DND-41 (cell line): ENCODE results near the gene CHD6.

Experiments
- ATAC-seq: fragments of 200-7000 bp; cut with Tn5 transposase; 3 replicates; pipeline ENCODE4 v1.9.1; 2021; ENCODE audit warnings: low read depth; ENCODE audit not compliant: insufficient read depth
- DNase-seq: peaks from one replicate; pipeline ENCODE4 v3.0.0-alpha.2; 2020
- H2AFZ ChIP-seq: 2 replicates; pipeline ENCODE4 v1.6.0; 2012; ENCODE audit warnings: low read depth, low read length
- H3K27ac ChIP-seq: 2 replicates; pipeline ENCODE4 v1.5.1; 2012; ENCODE audit warnings: low read length, inconsistent platforms
- H3K27me3 ChIP-seq: fragments of 200-600 bp; sonication (generic); 2 replicates; pipeline ENCODE4 v1.6.0; 2012; ENCODE audit warnings: low read length, mild to moderate bottlenecking, inconsistent platforms; ENCODE audit not compliant: insufficient read depth, poor library complexity
- H3K36me3 ChIP-seq: 2 replicates; pipeline ENCODE4 v1.5.1; 2012; ENCODE audit warnings: low read length, inconsistent platforms; ENCODE audit not compliant: insufficient read depth
- H3K4me1 ChIP-seq: 2 replicates; pipeline ENCODE4 v1.5.1; 2012; ENCODE audit warnings: mild to moderate bottlenecking, low read length; ENCODE audit not compliant: insufficient read depth
- H3K4me2 ChIP-seq: 2 replicates; pipeline ENCODE4 v1.6.0; 2012; ENCODE audit warnings: mild to moderate bottlenecking, moderate library complexity, low read length, inconsistent platforms; ENCODE audit not compliant: insufficient read depth
- H3K4me3 ChIP-seq, 2 experiments: fragments of 200-600 bp in 1 of 2; shearing (Covaris generic) in 1 of 2; 2 replicates each; pipeline ENCODE4 v1.5.1; 2012 to 2016; ENCODE audit warnings: inconsistent platforms in 2 of 2, low read length in 2 of 2, mild to moderate bottlenecking in 2 of 2, low read depth in 1 of 2, moderate library complexity in 1 of 2
- H3K79me2 ChIP-seq: 2 replicates; pipeline ENCODE4 v1.6.0; 2012; ENCODE audit warnings: low read length, inconsistent platforms; ENCODE audit not compliant: insufficient read depth
- H3K9ac ChIP-seq: 2 replicates; pipeline ENCODE4 v1.6.0; 2012; ENCODE audit warnings: low read depth, mild to moderate bottlenecking, inconsistent platforms, low read length, moderate library complexity
- H3K9me3 ChIP-seq: 2 replicates; pipeline ENCODE4 v1.5.1; 2012; ENCODE audit warnings: low read length, moderate library complexity, mild to moderate bottlenecking, inconsistent platforms; ENCODE audit not compliant: insufficient read depth, severe bottlenecking
- H4K20me1 ChIP-seq: 2 replicates; pipeline ENCODE4 v1.6.0; 2012; ENCODE audit warnings: low read length; ENCODE audit not compliant: insufficient read depth
- CTCF ChIP-seq: IDR thresholded peaks from 2 replicates; pipeline ENCODE4 v1.5.1; 2012; ENCODE audit warnings: borderline replicate concordance, low read length, moderate library complexity, mild to moderate bottlenecking; ENCODE audit not compliant: poor library complexity, severe bottlenecking; ENCODE audit errors: extremely low read depth
- EZH2 ChIP-seq: IDR thresholded peaks from 3 replicates; pipeline ENCODE4 v1.6.1; 2012; ENCODE audit warnings: borderline replicate concordance, low read depth, mild to moderate bottlenecking, moderate library complexity, low read length, inconsistent platforms; ENCODE audit not compliant: severe bottlenecking

CHD6 gene

GRCh38 chr20:41363601-41364000 lies 254.6 kb downstream of the CHD6 start:
- H4K20me1 ChIP-seq: peaks cover 3% of the 10 kb centered on the region; the same call in 1 of the 2 replicates
- no peak overlapping the region for H3K4me2 ChIP-seq
- H3K9me3 ChIP-seq: no peaks in the 10 kb centered on the region
- H3K79me2 ChIP-seq: no peaks in the 10 kb centered on the region
- no peak for DNase-seq
- no peak for TF ChIP-seq CTCF
- no peak for TF ChIP-seq EZH2
- no peak overlapping the region for H3K27ac ChIP-seq
- no peaks in the 10 kb centered on the region for H3K4me1 ChIP-seq
- H3K27me3 ChIP-seq: no peaks in the 10 kb centered on the region
- no peak overlapping the region for H2AFZ ChIP-seq
- H3K9ac ChIP-seq: no peak overlapping the region
- H3K36me3 ChIP-seq: no peaks in the 10 kb centered on the region
- ATAC-seq: no peak
- no peak overlapping the region for H3K4me3 ChIP-seq

GRCh38 chr20:41362748-41363140 lies 255.4 kb downstream of the CHD6 start:
- no peaks in the 10 kb centered on the region for H3K36me3 ChIP-seq
- ATAC-seq (no peak), DNase-seq (no peak)
- no peaks in the 10 kb centered on the region for H3K4me1 ChIP-seq
- no peak overlapping the region for H2AFZ ChIP-seq
- H3K4me2 ChIP-seq: no peak overlapping the region
- no peak overlapping the region for H3K9ac ChIP-seq
- no peaks in the 10 kb centered on the region for H3K9me3 ChIP-seq
- H3K79me2 ChIP-seq: no peaks in the 10 kb centered on the region
- H3K4me3 ChIP-seq: no peak overlapping the region
- H3K27me3 ChIP-seq: no peaks in the 10 kb centered on the region
- no peak overlapping the region for H3K27ac ChIP-seq
- TF ChIP-seq CTCF (no peak), EZH2 (no peak)
- peaks cover 5% of the 10 kb centered on the region; the same call in 1 of the 2 replicates for H4K20me1 ChIP-seq

- no peak for TF ChIP-seq EZH2
- TF ChIP-seq CTCF: no peak
- Histone ChIP-seq H3K27me3 (no peaks in the 10 kb centered on the region), H3K9ac (no peak overlapping the region), H3K4me3 (no peak overlapping the region), H3K27ac (no peak overlapping the region), H3K9me3 (no peaks in the 10 kb centered on the region), H3K4me1 (no peaks in the 10 kb centered on the region), H4K20me1 (peaks cover 5% of the 10 kb centered on the region; the same call in 1 of the 2 replicates), H3K4me2 (no peak overlapping the region), H3K36me3 (no peaks in the 10 kb centered on the region), H3K79me2 (no peaks in the 10 kb centered on the region), H2AFZ (no peak overlapping the region)
- DNase-seq (no peak), ATAC-seq (no peak)
Observed at GRCh38 chr20:41361757-41362747, 256.1 kb downstream of the CHD6 start.
